ENCODE measurements around the gene MYO3A.

Gene MYO3A

GRCh38 chr10:25933653-25934608, at the start of gene MYO3A:
MYO3A (plus strand) TSS chr10:25934229; CDS start chr10:25952111, 17,882 bp downstream.
- no peak for DNase-seq

DNA sequence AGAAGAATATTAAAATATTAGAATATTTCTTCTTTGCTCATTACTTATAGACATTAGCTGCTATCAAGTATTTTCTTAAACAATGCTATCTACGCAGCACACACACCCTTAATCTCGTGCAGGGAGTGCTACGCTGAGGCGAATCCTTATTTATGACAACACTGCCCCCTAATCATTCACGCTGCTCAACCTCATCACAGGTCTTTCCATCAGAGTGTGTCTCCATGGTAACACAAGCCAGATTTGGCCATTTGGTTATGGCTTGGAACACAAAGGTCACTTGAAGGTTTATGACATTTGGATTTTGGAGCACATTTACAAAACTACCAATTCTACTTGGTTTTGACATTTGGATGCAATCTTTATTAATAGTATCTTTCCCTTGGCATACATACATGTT, 45.4 kb upstream of the MYO3A start:
- DNase-seq: no peak

GRCh38 chr10:25890995-25891394, 43.0 kb upstream of the MYO3A start:
- no peak for DNase-seq

- DNase-seq: no peak
These were observed 38.2 kb upstream of the MYO3A start for GRCh38 chr10:25895856-25896255.

DNA sequence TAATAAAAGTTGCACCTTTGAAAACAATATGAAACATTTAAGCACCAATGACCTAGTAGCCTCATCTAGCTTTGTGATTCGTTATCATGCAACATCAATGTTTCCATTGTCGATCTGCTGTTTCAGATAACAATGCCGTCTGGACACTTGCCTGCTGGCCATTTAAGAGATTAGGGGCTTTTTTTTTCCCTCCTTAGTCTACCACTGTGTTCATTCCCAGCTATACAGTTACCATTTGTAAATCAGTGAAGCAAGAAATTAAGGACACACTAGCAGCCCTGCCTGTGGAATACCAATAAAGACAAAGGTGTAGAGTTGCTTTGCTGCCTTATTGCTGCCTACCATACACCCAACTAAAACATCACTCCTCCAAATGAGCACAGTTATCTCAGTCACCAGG, 37.6 kb upstream of the MYO3A start:
- DNase-seq: no peak

- no peak for DNase-seq
These were observed 34.7 kb upstream of the MYO3A start for GRCh38 chr10:25899304-25899703.

GRCh38 chr10:25901199-25901598, 32.8 kb upstream of the MYO3A start:
- no peak for DNase-seq

GRCh38 chr10:25902002-25902401, 32.0 kb upstream of the MYO3A start:
- DNase-seq: no peak

DNA sequence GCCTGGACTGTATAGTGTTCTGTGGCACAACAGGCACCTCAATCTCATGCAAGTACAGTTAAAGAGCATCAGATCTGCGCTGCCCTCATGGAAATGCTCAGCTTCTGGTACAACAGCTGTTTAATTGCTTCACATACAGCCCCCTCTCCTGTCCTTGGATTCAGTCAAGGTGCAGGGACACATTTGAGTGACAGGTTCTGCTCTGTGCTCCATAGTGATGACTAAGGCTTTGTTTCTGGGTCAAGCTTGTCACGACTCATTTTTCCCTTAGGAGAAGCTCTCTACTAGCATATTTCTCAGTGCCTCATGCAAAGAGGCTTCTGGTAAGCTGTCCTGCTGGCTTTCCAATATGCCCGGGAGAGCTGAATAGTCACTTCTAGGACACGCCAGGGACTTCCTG, 26.8 kb upstream of the MYO3A start:
- no peak for DNase-seq

- DNase-seq: no peak
These were observed 21.2 kb upstream of the MYO3A start for GRCh38 chr10:25912866-25913265.

DNA sequence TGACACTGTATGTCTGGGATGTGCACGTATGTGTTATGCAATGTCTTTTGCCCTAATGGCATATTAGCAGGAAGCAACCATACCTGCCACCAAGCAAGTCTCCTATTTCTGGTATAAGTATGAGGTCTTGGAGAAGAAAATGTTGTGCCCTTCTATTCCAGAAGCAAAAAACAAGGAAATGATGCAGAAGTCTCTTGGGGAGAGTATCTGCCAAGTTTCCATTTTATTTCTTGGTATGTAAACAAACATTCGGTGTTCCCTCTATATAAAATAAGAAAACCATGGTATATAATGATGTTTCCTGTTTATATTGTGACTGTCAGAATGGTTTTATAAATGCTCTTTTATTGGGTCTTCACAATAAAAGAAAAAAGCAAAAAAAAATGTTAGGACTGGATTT, 19.3 kb upstream of the MYO3A start:
- DNase-seq: no peak

DNA sequence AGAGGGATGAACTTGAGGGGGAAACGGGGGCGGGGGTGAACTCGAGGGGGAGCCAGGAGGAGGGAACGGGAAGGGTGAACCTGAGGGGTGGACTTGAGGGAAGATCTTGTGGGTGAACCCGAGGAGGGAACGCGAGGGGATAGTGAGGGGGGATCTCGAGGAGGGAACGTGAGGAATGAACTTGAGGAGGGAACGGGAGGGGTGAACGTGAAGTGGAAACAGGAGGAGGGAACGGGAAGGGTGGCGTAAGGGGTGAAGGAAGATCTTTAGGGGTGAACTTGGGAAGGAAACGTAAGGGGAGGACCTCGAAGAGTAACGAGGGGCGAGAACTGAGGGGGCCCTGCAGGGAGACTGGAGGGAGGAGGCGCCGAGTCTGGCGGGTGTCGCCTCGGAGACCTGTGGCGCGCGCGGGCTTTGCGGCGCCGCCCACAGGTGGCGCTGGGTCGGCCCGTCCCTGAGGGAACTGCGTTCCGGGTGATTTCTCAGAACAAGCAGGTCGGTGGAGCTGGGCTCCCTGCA, 651 bp downstream of the MYO3A start:
- no peak for DNase-seq

DNA sequence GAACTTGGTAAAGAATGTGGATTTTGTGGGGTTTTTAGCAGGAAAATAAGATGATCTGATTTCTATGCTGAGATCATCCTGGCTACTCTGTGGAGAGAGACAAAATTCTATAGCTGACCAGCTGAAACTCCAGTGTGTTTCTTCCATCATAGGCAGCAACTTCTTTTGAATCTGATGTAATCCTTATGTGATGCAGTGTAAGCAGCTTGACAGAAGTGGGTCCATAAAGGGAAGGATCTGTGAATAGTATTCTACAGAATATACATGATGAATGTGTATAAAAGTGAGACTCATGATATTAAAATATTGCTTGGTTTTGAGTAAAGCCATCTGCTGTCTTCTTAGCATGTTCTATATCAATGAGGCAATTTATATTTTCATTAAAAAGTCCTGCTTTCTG, 4.4 kb downstream of the MYO3A start:
- no peak for DNase-seq

DNA sequence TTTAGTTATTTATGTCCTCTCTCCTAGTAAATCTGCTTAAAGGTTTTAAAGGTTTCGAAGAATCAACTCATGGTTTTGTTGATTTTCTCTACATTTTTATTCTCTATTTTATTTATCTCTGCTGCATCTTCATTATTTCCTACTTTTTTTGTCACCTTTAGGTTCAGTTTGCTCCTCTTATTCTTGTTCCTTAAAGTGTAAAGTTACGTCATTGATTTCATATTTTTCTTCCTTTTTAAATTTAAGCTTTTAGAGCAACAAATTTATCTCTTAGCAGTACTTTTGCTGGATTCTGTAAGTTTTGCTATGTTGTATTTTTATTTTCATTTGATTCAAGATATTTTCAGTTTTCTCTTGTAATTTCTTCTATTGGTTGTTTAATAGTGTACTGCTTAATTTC, 10.7 kb downstream of the MYO3A start:
- no peak for DNase-seq

DNA sequence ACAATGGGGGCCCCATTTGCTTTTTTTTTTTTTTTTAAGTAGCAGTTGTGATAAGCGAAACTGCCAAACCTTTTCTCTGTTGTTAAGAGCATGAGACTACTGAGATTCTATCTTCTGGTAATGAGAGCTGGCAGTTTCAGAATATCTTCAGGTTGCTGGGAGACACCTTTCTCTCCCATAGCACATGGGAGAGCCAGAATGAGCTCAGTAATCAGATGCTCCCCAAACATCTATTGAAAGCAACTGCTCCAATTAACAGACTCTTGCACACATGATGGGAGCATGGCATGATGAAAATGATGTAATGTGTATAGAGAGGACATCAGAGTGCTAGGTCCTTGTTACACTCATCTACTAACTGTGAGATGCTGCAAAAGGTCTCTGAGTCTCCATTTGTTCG, 18.8 kb downstream of the MYO3A start:
- DNase-seq: no peak

DNA sequence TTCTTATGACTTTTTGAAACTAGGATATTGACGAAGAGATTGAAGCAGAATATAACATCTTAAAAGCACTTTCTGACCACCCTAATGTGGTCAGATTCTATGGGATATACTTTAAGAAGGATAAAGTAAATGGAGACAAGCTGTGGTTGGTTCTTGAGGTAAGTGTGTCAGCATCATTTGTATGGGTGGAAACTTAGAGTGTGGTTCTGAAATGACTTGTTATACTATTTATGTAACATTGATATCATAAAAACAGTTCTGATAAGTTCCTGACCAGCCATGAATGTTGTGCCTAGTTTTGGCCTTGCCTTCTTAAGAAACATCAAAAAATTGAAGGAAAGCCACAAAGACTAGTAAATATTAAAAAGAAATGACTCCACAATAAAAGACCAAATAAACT, 20.8 kb downstream of the MYO3A start:
- no peak for DNase-seq

- no peak for DNase-seq
These were observed 25.7 kb downstream of the MYO3A start for GRCh38 chr10:25959540-25960232.

DNA sequence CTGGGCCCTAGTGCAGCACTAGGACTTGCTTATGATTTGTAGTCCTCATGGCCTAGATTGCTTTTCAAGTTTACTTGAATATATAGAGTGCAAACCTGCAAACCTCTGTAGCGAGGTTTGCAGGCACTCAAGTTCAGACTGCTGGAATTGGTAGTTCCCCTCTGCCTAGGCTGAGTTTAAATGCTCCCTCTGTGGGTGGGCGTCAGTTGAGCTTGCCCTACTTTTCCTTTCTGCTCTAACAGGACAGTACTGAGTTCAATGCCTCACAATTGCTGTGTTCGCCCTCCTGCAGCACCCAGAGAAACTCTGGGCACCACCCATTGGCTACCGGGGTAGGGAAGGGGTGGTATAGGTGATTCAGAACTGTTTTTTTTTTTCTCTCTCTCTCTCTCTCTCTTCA, 31.6 kb downstream of the MYO3A start:
- DNase-seq: no peak

DNA sequence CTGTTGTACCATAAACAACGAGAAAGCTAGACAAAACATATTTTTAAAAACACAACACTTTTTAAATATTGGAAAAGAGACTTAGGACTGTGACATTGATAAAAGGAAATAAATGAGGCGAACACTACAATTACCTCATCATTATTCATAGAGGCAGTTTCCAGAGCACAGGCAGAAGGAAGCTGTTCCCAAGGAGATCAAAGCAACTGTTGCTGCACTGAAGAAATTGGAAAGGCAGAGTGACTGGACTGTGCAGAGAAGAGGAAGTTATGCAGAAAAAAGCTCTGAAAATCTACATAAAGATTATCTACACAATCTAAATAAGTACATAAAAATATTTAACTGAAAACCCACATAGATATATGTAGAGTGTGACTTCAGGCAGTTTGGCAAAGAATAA, 32.8 kb downstream of the MYO3A start:
- no peak for DNase-seq

- no peak for DNase-seq
These were observed 38.6 kb downstream of the MYO3A start for GRCh38 chr10:25972631-25973030.

DNA sequence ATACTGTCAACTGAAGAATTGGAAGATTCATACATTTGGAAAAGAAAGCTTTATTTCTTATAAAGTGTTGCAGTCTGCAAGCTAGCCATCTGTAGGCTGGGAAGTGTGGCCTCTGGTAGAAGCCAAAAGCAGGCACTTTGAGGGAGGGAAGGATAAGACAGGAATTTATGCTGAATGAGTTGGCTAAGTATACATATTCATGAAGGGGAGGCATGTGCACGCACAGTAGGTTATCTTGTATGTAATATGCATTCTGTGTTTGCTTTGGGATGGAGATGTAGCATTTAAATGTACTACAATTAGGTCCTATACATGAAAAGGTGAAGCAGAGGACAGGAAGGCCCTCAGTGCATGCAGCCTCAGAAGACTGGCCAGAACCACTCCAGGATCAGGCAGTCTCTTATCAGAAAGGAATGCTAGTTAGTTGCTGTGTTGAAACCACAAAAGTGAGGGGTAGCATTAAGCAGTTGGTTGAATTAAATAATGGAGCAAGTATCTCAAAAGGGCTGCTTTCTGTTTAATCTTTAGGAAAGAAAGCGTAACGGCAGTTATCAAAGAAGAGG, 40.9 kb downstream of the MYO3A start:
- DNase-seq: no peak

DNA sequence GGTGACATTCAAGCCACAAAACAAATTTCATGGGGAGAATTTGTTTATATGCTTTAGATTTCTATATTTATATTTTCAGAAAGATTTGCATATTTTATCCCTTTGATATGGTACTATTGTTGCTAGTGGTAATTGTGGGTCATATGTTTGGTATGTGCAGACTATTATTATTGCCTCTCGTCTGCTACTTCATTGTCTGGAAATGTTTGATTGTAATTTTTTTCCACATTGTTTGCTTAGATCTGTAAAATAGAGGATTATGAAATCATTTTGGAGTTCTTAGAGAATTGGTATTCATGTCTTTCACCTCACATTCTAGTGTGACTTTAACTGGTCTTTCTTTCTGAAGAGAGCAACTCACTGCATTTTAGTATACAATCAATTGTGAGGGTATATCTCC, 44.7 kb downstream of the MYO3A start:
- no peak for DNase-seq

DNA sequence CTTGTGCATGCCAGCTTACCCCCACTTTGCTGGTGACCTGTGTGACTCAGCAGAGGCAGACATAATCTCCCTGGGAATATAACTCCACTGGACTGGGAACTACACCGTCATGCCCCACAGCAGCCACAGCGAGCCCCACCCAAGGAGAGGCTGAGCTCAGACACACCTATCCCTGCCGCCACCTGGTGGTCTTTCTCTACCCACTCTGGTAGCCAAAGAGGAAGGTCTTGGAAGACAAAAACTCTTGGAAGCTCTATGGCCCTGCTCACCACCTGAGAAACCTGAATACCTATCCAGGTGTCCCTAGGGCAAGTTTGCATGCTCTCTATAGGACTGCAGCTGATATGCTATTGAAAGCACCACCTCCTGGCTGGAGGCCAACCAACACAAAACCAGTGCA, 48.1 kb downstream of the MYO3A start:
- no peak for DNase-seq

- DNase-seq: no peak
These were observed 54.6 kb downstream of the MYO3A start for GRCh38 chr10:25988583-25988982.

Measured in fibroblast of skin of right biceps (primary cell).